ENCODE data around the gene LOC128125822.

The LOC128125822 gene

GRCh38 chr6:63543982-63544381 lies 28.3 kb upstream of the LOC128125822 start:
- H3K4me3 ChIP-seq (ENCODE audit: low read length) = no peak overlapping the region
- peaks cover 2% of the 10 kb centered on the region for H3K27me3 ChIP-seq (ENCODE audit: insufficient read depth, low read length)
- no peaks in the 10 kb centered on the region for H3K9me3 ChIP-seq (ENCODE audit: low read depth, low read length)
- H3K4me1 ChIP-seq (ENCODE audit: insufficient read depth, low read length) = no peaks in the 10 kb centered on the region

- Histone ChIP-seq H3K4me1 (ENCODE audit: insufficient read depth, low read length) (no peaks in the 10 kb centered on the region), H3K27me3 (ENCODE audit: insufficient read depth, low read length) (peaks cover 2% of the 10 kb centered on the region), H3K9me3 (ENCODE audit: low read depth, low read length) (no peaks in the 10 kb centered on the region), H3K4me3 (ENCODE audit: low read length) (no peak overlapping the region)
Measured at GRCh38 chr6:63546236-63546635, 26.0 kb upstream of the LOC128125822 start.

DNA sequence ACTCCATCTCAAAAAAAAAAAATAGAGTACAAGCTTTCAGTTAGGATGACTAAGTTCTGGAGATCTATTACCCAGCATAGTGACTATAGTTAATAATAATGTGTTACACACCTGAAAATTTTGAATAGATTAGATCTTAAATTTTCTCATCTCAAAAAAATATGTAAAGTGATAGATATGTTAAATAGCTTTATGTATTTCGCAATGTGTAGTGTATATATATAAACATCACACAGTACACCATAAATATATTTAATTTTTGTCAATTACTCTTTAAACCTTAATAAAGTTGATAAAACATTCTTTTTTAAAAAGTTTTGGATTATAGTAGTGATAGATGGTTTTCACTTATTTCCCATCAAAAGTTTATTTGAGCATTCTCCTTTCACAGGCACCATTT lies 25.6 kb upstream of the LOC128125822 start:
- no peak overlapping the region for H3K4me3 ChIP-seq (ENCODE audit: low read length)
- H3K9me3 ChIP-seq (ENCODE audit: low read depth, low read length) = no peaks in the 10 kb centered on the region
- no peaks in the 10 kb centered on the region for H3K4me1 ChIP-seq (ENCODE audit: insufficient read depth, low read length)
- H3K27me3 ChIP-seq (ENCODE audit: insufficient read depth, low read length) = peaks cover 2% of the 10 kb centered on the region

GRCh38 chr6:63549076-63549475 lies 23.2 kb upstream of the LOC128125822 start:
- Histone ChIP-seq H3K9me3 (ENCODE audit: low read depth, low read length) (no peaks in the 10 kb centered on the region), H3K27me3 (ENCODE audit: insufficient read depth, low read length) (peaks cover 2% of the 10 kb centered on the region), H3K4me1 (ENCODE audit: insufficient read depth, low read length) (no peaks in the 10 kb centered on the region), H3K4me3 (ENCODE audit: low read length) (no peak overlapping the region)

DNA sequence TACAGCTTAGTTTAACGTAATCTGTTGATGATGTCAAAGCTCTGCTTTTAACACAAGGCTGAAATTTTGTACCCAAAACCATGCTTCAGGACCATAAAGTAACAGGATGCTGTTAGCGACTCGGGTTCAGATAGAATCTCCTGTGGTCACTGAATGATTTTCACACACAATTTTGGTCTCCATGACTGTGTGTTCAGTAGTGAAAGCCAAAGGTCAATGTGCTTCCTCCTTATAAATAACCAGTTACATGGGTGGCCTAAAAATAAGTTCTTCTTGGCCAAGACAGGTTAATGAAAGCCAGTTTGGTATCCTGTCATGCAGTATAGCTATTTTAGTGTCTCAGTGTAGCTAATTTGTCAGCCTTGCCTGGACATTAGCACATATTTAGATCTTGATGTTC lies 19.1 kb upstream of the LOC128125822 start:
- H3K4me3 ChIP-seq (ENCODE audit: low read length) = no peak overlapping the region
- no peaks in the 10 kb centered on the region for H3K9me3 ChIP-seq (ENCODE audit: low read depth, low read length)
- H3K4me1 ChIP-seq (ENCODE audit: insufficient read depth, low read length) = no peaks in the 10 kb centered on the region
- H3K27me3 ChIP-seq (ENCODE audit: insufficient read depth, low read length) = peaks cover 3% of the 10 kb centered on the region

- no peaks in the 10 kb centered on the region for H3K4me1 ChIP-seq (ENCODE audit: insufficient read depth, low read length)
Measured at GRCh38 chr6:63553900-63554299, 18.4 kb upstream of the LOC128125822 start.

GRCh38 chr6:63554782-63555181 lies 17.5 kb upstream of the LOC128125822 start:
- Histone ChIP-seq H3K4me1 (ENCODE audit: insufficient read depth, low read length) (no peaks in the 10 kb centered on the region), H3K4me3 (ENCODE audit: low read length) (no peak overlapping the region), H3K9me3 (ENCODE audit: low read depth, low read length) (no peaks in the 10 kb centered on the region), H3K27me3 (ENCODE audit: insufficient read depth, low read length) (peaks cover 3% of the 10 kb centered on the region)

More at GRCh38 chr6:63553900-63554299, 18.4 kb upstream of the LOC128125822 start:
- Histone ChIP-seq H3K27me3 (ENCODE audit: insufficient read depth, low read length) (peaks cover 3% of the 10 kb centered on the region), H3K4me3 (ENCODE audit: low read length) (no peak overlapping the region), H3K9me3 (ENCODE audit: low read depth, low read length) (no peaks in the 10 kb centered on the region)

- peaks cover 3% of the 10 kb centered on the region for H3K27me3 ChIP-seq (ENCODE audit: insufficient read depth, low read length)
- no peaks in the 10 kb centered on the region for H3K4me1 ChIP-seq (ENCODE audit: insufficient read depth, low read length)
- H3K9me3 ChIP-seq (ENCODE audit: low read depth, low read length) = no peaks in the 10 kb centered on the region
- no peak overlapping the region for H3K4me3 ChIP-seq (ENCODE audit: low read length)
Measured at GRCh38 chr6:63556369-63556768, 15.9 kb upstream of the LOC128125822 start.

- no peaks in the 10 kb centered on the region for H3K4me1 ChIP-seq (ENCODE audit: insufficient read depth, low read length)
Measured at GRCh38 chr6:63558278-63558677, 14.0 kb upstream of the LOC128125822 start.

GRCh38 chr6:63560801-63561287 lies 11.4 kb upstream of the LOC128125822 start:
- Histone ChIP-seq H3K9me3 (ENCODE audit: low read depth, low read length) (no peaks in the 10 kb centered on the region), H3K4me3 (ENCODE audit: low read length) (no peak overlapping the region), H3K4me1 (ENCODE audit: insufficient read depth, low read length) (no peaks in the 10 kb centered on the region), H3K27me3 (ENCODE audit: insufficient read depth, low read length) (peaks cover 3% of the 10 kb centered on the region)

More at GRCh38 chr6:63558278-63558677, 14.0 kb upstream of the LOC128125822 start:
- H3K27me3 ChIP-seq (ENCODE audit: insufficient read depth, low read length) = peaks cover 3% of the 10 kb centered on the region
- no peaks in the 10 kb centered on the region for H3K9me3 ChIP-seq (ENCODE audit: low read depth, low read length)
- H3K4me3 ChIP-seq (ENCODE audit: low read length) = no peak overlapping the region

DNA sequence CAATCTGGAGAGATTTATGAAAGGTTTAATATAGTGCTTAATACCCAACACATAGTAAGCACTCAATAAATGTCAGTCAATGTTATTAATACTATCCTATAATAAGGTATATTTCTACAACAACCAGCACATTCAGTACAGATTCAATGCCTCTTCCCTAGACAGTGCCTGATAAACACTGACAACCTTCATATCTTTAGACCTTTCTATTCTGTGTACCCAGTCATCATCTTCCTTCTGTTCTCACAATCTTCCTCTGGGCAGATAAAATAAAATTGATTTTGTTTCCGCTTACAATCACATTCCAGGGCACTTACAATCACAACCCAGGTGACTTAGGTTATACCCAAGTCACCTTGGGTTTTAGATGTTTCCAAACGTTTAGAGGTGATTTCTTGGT lies 11.0 kb upstream of the LOC128125822 start:
- peaks cover 3% of the 10 kb centered on the region for H3K27me3 ChIP-seq (ENCODE audit: insufficient read depth, low read length)
- H3K4me1 ChIP-seq (ENCODE audit: insufficient read depth, low read length) = no peaks in the 10 kb centered on the region
- H3K4me3 ChIP-seq (ENCODE audit: low read length) = no peak overlapping the region
- H3K9me3 ChIP-seq (ENCODE audit: low read depth, low read length) = no peaks in the 10 kb centered on the region

GRCh38 chr6:63563235-63563634 lies 9.0 kb upstream of the LOC128125822 start:
- Histone ChIP-seq H3K4me1 (ENCODE audit: insufficient read depth, low read length) (no peaks in the 10 kb centered on the region), H3K9me3 (ENCODE audit: low read depth, low read length) (no peaks in the 10 kb centered on the region), H3K27me3 (ENCODE audit: insufficient read depth, low read length) (no peaks in the 10 kb centered on the region), H3K4me3 (ENCODE audit: low read length) (no peak overlapping the region)

DNA sequence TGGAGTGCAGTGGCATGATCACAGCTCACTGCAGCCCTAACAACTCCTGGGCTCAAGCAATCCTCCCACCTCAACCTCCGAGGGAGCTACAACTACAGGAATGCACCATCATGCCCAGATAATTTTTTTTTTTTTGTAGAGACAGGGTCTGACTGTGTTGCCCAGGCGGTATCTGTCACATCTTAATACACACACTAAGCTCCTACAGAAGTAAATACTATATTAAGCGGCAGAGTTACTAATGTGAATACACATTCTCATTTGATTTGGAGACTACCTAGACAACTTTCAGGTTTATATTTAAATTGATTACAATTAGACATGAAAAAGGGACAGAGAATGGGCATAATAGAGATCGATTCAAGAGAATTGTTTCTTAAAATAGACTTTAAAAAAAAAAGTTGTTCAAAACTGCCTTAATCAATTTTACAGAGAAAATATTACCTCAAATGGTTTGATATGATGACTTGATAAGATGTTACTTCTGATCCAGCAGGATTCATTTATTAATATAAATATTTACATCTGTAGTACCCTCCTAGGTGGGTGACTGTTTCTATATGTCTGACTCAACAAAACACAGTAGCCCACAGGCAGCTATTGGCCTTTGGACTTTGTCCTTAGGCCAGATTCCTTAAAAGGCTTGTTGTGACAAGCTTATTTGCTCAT lies 7.1 kb upstream of the LOC128125822 start:
- Histone ChIP-seq H3K27me3 (ENCODE audit: insufficient read depth, low read length) (peaks cover 6% of the 10 kb centered on the region), H3K4me1 (ENCODE audit: insufficient read depth, low read length) (no peaks in the 10 kb centered on the region)

GRCh38 chr6:63565727-63566596 lies 6.3 kb upstream of the LOC128125822 start:
- Histone ChIP-seq H3K9me3 (ENCODE audit: low read depth, low read length) (no peaks in the 10 kb centered on the region), H3K4me3 (ENCODE audit: low read length) (no peak overlapping the region), H3K27me3 (ENCODE audit: insufficient read depth, low read length) (peaks cover 6% of the 10 kb centered on the region), H3K4me1 (ENCODE audit: insufficient read depth, low read length) (no peaks in the 10 kb centered on the region)

More for the DNA sequence above, 7.1 kb upstream of the LOC128125822 start:
- no peaks in the 10 kb centered on the region for H3K9me3 ChIP-seq (ENCODE audit: low read depth, low read length)
- H3K4me3 ChIP-seq (ENCODE audit: low read length) = no peak overlapping the region

- H3K4me3 ChIP-seq (ENCODE audit: low read length) = no peak overlapping the region
- peaks cover 8% of the 10 kb centered on the region for H3K4me1 ChIP-seq (ENCODE audit: insufficient read depth, low read length)
- H3K27me3 ChIP-seq (ENCODE audit: insufficient read depth, low read length) = peaks cover 6% of the 10 kb centered on the region
- no peaks in the 10 kb centered on the region for H3K9me3 ChIP-seq (ENCODE audit: low read depth, low read length)
Measured at GRCh38 chr6:63567966-63568365, 4.3 kb upstream of the LOC128125822 start.
